Memory B cell (primary cell): ENCODE data around the gene FASN.

ENCODE experiments used
- ATAC-seq: fragments of 150-1000 bp; cut with Tn5 transposase; 2 replicates; pipeline ENCODE4 v1.10.0; 2021; ENCODE audit warnings: low read depth, mild to moderate bottlenecking, moderate library complexity
- DNase-seq, 2 donors: peaks; one replicate each; pipeline ENCODE4 v3.0.0; 2022; ENCODE audit warnings: low spot score in 2 of 2
- H3K27ac Mint-ChIP-seq: one replicate; pipeline ENCODE4 v1.8.0; 2022; ENCODE audit warnings: mild to moderate bottlenecking, moderate library complexity, mixed read lengths
- H3K27me3 Mint-ChIP-seq: one replicate; pipeline ENCODE4 v1.8.0; 2022; ENCODE audit warnings: mixed read lengths
- H3K36me3 Mint-ChIP-seq: one replicate; pipeline ENCODE4 v1.8.0; 2022; ENCODE audit warnings: mild to moderate bottlenecking, mixed read lengths
- H3K4me1 Mint-ChIP-seq: one replicate; pipeline ENCODE4 v1.8.0; 2022; ENCODE audit warnings: mixed read lengths
- H3K4me3 Mint-ChIP-seq: one replicate; pipeline ENCODE4 v1.8.0; 2022; ENCODE audit warnings: mild to moderate bottlenecking, moderate library complexity, mixed read lengths
- H3K9me3 Mint-ChIP-seq: one replicate; pipeline ENCODE4 v1.8.0; 2022; ENCODE audit warnings: mixed read lengths

Gene FASN

GRCh38 chr17:82091264-82092066, 6.6 kb downstream of the FASN start:
- H3K9me3 Mint-ChIP-seq: no peaks in the 10 kb centered on the region
- no peaks in the 10 kb centered on the region for H3K27me3 Mint-ChIP-seq
- no peak overlapping the region for H3K27ac Mint-ChIP-seq
- ATAC-seq (no peak), DNase-seq (no peak)
- H3K4me3 Mint-ChIP-seq: no peak overlapping the region
- H3K4me1 Mint-ChIP-seq: no peaks in the 10 kb centered on the region
- H3K36me3 Mint-ChIP-seq: peaks cover 11% of the 10 kb centered on the region

- DNase-seq (no peak), ATAC-seq (no peak)
- H3K27ac Mint-ChIP-seq: no peak overlapping the region
- H3K9me3 Mint-ChIP-seq: no peaks in the 10 kb centered on the region
- no peaks in the 10 kb centered on the region for H3K4me1 Mint-ChIP-seq
- H3K27me3 Mint-ChIP-seq: no peaks in the 10 kb centered on the region
- H3K36me3 Mint-ChIP-seq: peaks cover 11% of the 10 kb centered on the region
- no peak overlapping the region for H3K4me3 Mint-ChIP-seq
These were observed 7.3 kb downstream of the FASN start for GRCh38 chr17:82090549-82091263.

- Mint-ChIP-seq H3K4me3 (no peak overlapping the region), H3K27ac (no peak overlapping the region), H3K9me3 (no peaks in the 10 kb centered on the region), H3K36me3 (peaks cover 11% of the 10 kb centered on the region), H3K27me3 (no peaks in the 10 kb centered on the region), H3K4me1 (no peaks in the 10 kb centered on the region)
- ATAC-seq: no peak
- DNase-seq: no peak
These were observed 8.1 kb downstream of the FASN start for GRCh38 chr17:82089723-82090548.

- ATAC-seq (no peak), DNase-seq (no peak)
- Mint-ChIP-seq H3K27ac (no peak overlapping the region), H3K4me1 (no peaks in the 10 kb centered on the region), H3K4me3 (no peak overlapping the region), H3K36me3 (peaks cover 14% of the 10 kb centered on the region), H3K27me3 (no peaks in the 10 kb centered on the region), H3K9me3 (no peaks in the 10 kb centered on the region)
These were observed 9.0 kb downstream of the FASN start for GRCh38 chr17:82088838-82089722.

GRCh38 chr17:82087961-82088837, 9.8 kb downstream of the FASN start:
- no peak overlapping the region for H3K27ac Mint-ChIP-seq
- H3K9me3 Mint-ChIP-seq: no peaks in the 10 kb centered on the region
- H3K27me3 Mint-ChIP-seq: no peaks in the 10 kb centered on the region
- DNase-seq: no peak
- H3K36me3 Mint-ChIP-seq: peaks cover 15% of the 10 kb centered on the region
- no peaks in the 10 kb centered on the region for H3K4me1 Mint-ChIP-seq
- no peak for ATAC-seq
- no peak overlapping the region for H3K4me3 Mint-ChIP-seq

- Mint-ChIP-seq H3K36me3 (peaks cover 15% of the 10 kb centered on the region), H3K27me3 (no peaks in the 10 kb centered on the region), H3K4me1 (no peaks in the 10 kb centered on the region), H3K9me3 (no peaks in the 10 kb centered on the region), H3K27ac (no peak overlapping the region), H3K4me3 (no peak overlapping the region)
- DNase-seq (no peak), ATAC-seq (no peak)
These were observed 10.8 kb downstream of the FASN start for GRCh38 chr17:82086941-82087906.

GRCh38 chr17:82085931-82086764, 11.9 kb downstream of the FASN start:
- no peak for ATAC-seq
- no peaks in the 10 kb centered on the region for H3K9me3 Mint-ChIP-seq
- H3K4me1 Mint-ChIP-seq: no peaks in the 10 kb centered on the region
- peaks cover 12% of the 10 kb centered on the region for H3K36me3 Mint-ChIP-seq
- no peak for DNase-seq
- H3K27ac Mint-ChIP-seq: no peak overlapping the region
- no peak overlapping the region for H3K4me3 Mint-ChIP-seq
- H3K27me3 Mint-ChIP-seq: no peaks in the 10 kb centered on the region

- H3K36me3 Mint-ChIP-seq: peaks cover 12% of the 10 kb centered on the region
- DNase-seq: no peak
- ATAC-seq: no peak
- H3K27ac Mint-ChIP-seq: no peak overlapping the region
- H3K9me3 Mint-ChIP-seq: no peaks in the 10 kb centered on the region
- H3K27me3 Mint-ChIP-seq: no peaks in the 10 kb centered on the region
- H3K4me1 Mint-ChIP-seq: no peaks in the 10 kb centered on the region
- H3K4me3 Mint-ChIP-seq: no peak overlapping the region
These were observed 12.8 kb downstream of the FASN start for GRCh38 chr17:82085031-82085861.

- no peaks in the 10 kb centered on the region for H3K9me3 Mint-ChIP-seq
- no peaks in the 10 kb centered on the region for H3K27me3 Mint-ChIP-seq
- no peaks in the 10 kb centered on the region for H3K4me1 Mint-ChIP-seq
- no peak for ATAC-seq
- H3K36me3 Mint-ChIP-seq: peaks cover 16% of the 10 kb centered on the region
- H3K4me3 Mint-ChIP-seq: no peak overlapping the region
- DNase-seq: no peak
- no peak overlapping the region for H3K27ac Mint-ChIP-seq
These were observed 13.5 kb downstream of the FASN start for GRCh38 chr17:82084373-82085030.

- H3K4me3 Mint-ChIP-seq: no peak overlapping the region
- no peak overlapping the region for H3K27ac Mint-ChIP-seq
- no peak for ATAC-seq
- DNase-seq: no peak
- H3K27me3 Mint-ChIP-seq: no peaks in the 10 kb centered on the region
- peaks cover 19% of the 10 kb centered on the region for H3K36me3 Mint-ChIP-seq
- no peaks in the 10 kb centered on the region for H3K9me3 Mint-ChIP-seq
- H3K4me1 Mint-ChIP-seq: no peaks in the 10 kb centered on the region
These were observed 14.3 kb downstream of the FASN start for GRCh38 chr17:82083533-82084359.
